ENCODE data around the gene ZGPAT. TPM values are rescaled to one million over a fixed set of nuclear protein-coding genes. Genes with fewer than 3 reads are reported as not detected.

Gene ZGPAT
- total RNA-seq, 1 donor from 2014 or later = 32.8 TPM

- no peaks in the 10 kb centered on the region for H3K36me3 Mint-ChIP-seq
- H3K27me3 Mint-ChIP-seq = no peaks in the 10 kb centered on the region
Measured at GRCh38 chr20:63680857-63681608, 26.8 kb upstream of the ZGPAT start.

GRCh38 chr20:63681609-63682142 lies 26.2 kb upstream of the ZGPAT start:
- H3K4me1 Mint-ChIP-seq (ENCODE audit: unreplicated experiment) = no peaks in the 10 kb centered on the region
- no peak overlapping the region for H3K4me3 Mint-ChIP-seq
- no peaks in the 10 kb centered on the region for H3K9me3 Mint-ChIP-seq
- H3K36me3 Mint-ChIP-seq = no peaks in the 10 kb centered on the region
- no peak for TF ChIP-seq CTCF (conservative IDR thresholded peaks at IDR 0.05)
- H3K27ac Mint-ChIP-seq = no peak overlapping the region
- no peaks in the 10 kb centered on the region for H3K27me3 Mint-ChIP-seq
- no peak for DNase-seq (ENCODE audit: extremely low spot score, unreplicated experiment)

More at GRCh38 chr20:63680857-63681608, 26.8 kb upstream of the ZGPAT start:
- Mint-ChIP-seq H3K4me1 (ENCODE audit: unreplicated experiment) (no peaks in the 10 kb centered on the region), H3K4me3 (no peak overlapping the region), H3K9me3 (no peaks in the 10 kb centered on the region), H3K27ac (no peak overlapping the region)
- no peak for TF ChIP-seq CTCF (conservative IDR thresholded peaks at IDR 0.05)
- no peak for DNase-seq (ENCODE audit: extremely low spot score, unreplicated experiment)

- Mint-ChIP-seq H3K27me3 (no peaks in the 10 kb centered on the region), H3K27ac (no peak overlapping the region), H3K4me3 (no peak overlapping the region), H3K4me1 (ENCODE audit: unreplicated experiment) (no peaks in the 10 kb centered on the region), H3K36me3 (no peaks in the 10 kb centered on the region), H3K9me3 (no peaks in the 10 kb centered on the region)
- TF ChIP-seq CTCF (conservative IDR thresholded peaks at IDR 0.05) = no peak
- DNase-seq (ENCODE audit: extremely low spot score, unreplicated experiment) = no peak
Measured at GRCh38 chr20:63682384-63683139, 25.3 kb upstream of the ZGPAT start.

GRCh38 chr20:63685269-63686026 lies 22.4 kb upstream of the ZGPAT start:
- H3K27ac Mint-ChIP-seq = no peak overlapping the region

More at GRCh38 chr20:63685269-63686026, 22.4 kb upstream of the ZGPAT start:
- Mint-ChIP-seq H3K4me1 (ENCODE audit: unreplicated experiment) (no peaks in the 10 kb centered on the region), H3K4me3 (no peak overlapping the region), H3K9me3 (no peaks in the 10 kb centered on the region), H3K36me3 (no peaks in the 10 kb centered on the region), H3K27me3 (no peaks in the 10 kb centered on the region)
- DNase-seq (ENCODE audit: extremely low spot score, unreplicated experiment) = no peak
- no peak for TF ChIP-seq CTCF (conservative IDR thresholded peaks at IDR 0.05)

All from type B pancreatic cell (in vitro differentiated cells).